HUES48 (cell line): ENCODE results near the gene ARPC4.

Experiments used
- H3K27ac ChIP-seq: one replicate; pipeline ENCODE4 v1.7.0; 2013; ENCODE audit warnings: low read depth, low read length, inconsistent platforms
- H3K27me3 ChIP-seq: 2 replicates; pipeline ENCODE4 v1.6.1; 2013; ENCODE audit warnings: mild to moderate bottlenecking, low read length; ENCODE audit not compliant: control insufficient read depth, insufficient read depth
- H3K36me3 ChIP-seq: 2 replicates; pipeline ENCODE4 v1.6.1; 2013; ENCODE audit warnings: low read length; ENCODE audit not compliant: control insufficient read depth, insufficient read depth
- H3K4me1 ChIP-seq: 2 replicates; pipeline ENCODE4 v1.6.1; 2013; ENCODE audit warnings: mild to moderate bottlenecking, low read length; ENCODE audit not compliant: control insufficient read depth, insufficient read depth
- H3K4me3 ChIP-seq: 2 replicates; pipeline ENCODE4 v1.5.1; 2013; ENCODE audit warnings: mild to moderate bottlenecking, low read depth, low read length
- H3K9ac ChIP-seq: 2 replicates; pipeline ENCODE4 v1.6.1; 2013; ENCODE audit warnings: mild to moderate bottlenecking, low read depth, low read length, moderate library complexity
- H3K9me3 ChIP-seq: 2 replicates; pipeline ENCODE4 v1.6.1; 2013; ENCODE audit warnings: low read length; ENCODE audit not compliant: control insufficient read depth, insufficient read depth

ARPC4 gene

DNA sequence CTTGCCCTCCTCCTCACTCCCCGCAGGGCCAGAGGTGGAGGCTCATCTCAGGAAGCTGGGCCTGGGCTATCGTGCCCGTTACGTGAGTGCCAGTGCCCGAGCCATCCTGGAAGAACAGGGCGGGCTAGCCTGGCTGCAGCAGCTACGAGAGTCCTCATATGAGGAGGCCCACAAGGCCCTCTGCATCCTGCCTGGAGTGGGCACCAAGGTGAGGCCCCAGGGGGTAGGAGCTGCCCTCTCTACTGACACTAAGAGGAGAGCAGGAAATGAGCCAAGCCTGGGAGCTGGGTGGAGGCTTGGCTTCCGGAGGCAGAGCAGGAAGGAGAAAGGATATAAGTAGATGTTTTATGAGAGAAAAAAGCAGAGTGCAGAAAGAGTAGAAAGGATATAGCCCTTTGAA lies 38.2 kb upstream of the ARPC4 start:
- Histone ChIP-seq H3K4me3 (no peak overlapping the region), H3K27ac (no peak overlapping the region), H3K27me3 (no peaks in the 10 kb centered on the region), H3K4me1 (peaks cover 4% of the 10 kb centered on the region; the same call in 1 of the 2 replicates), H3K36me3 (peaks cover 74% of the 10 kb centered on the region), H3K9me3 (no peaks in the 10 kb centered on the region), H3K9ac (no peak overlapping the region)

DNA sequence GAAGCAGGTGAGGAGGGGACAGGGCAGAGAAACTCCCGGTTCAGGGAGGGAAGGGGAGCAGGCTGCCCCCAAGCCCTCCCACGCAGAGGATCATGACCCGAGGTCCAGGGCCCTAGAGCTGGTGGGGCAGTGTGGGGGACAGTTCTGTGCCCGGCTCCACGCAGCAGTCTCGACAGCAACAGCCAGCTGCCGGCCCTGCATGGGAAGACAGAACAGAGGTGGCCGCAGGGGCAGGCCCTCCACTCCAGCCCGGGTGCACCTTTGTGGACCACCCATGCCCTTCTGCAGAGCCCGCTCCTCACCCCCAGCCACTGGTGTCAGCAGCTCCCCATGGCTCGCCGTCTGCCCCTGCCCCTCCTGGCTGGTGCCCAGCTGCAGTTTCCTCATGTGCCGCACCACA lies 35.5 kb upstream of the ARPC4 start:
- H3K9me3 ChIP-seq, result no peaks in the 10 kb centered on the region
- no peak overlapping the region for H3K4me3 ChIP-seq
- no peaks in the 10 kb centered on the region for H3K27me3 ChIP-seq
- peaks cover 57% of the 10 kb centered on the region for H3K36me3 ChIP-seq
- no peak overlapping the region for H3K27ac ChIP-seq
- no peaks in the 10 kb centered on the region for H3K4me1 ChIP-seq
- H3K9ac ChIP-seq, result no peak overlapping the region

DNA sequence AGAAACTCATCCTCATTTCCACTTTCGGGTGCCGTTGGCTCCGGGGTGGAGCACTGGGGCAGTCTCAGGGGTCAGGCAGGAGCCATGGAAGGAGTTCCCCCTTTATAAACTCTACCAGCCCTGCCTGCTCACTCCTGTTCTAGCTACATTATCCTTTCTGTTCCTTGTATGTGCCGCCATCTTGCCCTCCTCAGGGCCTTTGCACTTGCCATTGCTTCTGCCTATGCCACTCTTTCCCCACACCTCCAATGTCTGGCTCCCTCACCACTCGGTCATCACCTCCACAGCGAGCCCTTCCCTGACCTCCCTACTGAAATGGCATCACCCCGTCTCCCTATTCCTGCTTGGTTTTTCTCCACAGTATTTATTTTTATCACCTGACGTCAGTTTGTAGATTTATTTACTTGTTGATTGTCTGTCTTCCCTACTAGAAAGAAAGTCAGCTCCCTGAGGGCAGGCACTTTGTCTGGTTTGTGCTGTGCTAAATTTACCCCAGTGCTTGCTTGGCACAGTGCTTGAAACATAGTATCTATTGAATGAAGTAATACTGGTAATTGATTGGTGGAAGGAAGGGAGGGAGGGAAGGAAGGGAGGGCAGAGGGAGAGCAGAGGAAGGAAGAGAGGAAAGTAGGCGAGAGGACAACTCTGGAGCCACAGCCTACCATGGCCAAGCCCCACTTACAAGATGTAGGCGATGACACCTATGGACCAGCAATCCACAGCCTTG lies 31.9 kb upstream of the ARPC4 start:
- no peak overlapping the region for H3K4me3 ChIP-seq
- peaks cover 5% of the 10 kb centered on the region for H3K4me1 ChIP-seq
- no peak overlapping the region for H3K27ac ChIP-seq
- no peaks in the 10 kb centered on the region for H3K27me3 ChIP-seq
- no peaks in the 10 kb centered on the region for H3K9me3 ChIP-seq
- H3K36me3 ChIP-seq, result peaks cover 32% of the 10 kb centered on the region
- no peak overlapping the region for H3K9ac ChIP-seq

DNA sequence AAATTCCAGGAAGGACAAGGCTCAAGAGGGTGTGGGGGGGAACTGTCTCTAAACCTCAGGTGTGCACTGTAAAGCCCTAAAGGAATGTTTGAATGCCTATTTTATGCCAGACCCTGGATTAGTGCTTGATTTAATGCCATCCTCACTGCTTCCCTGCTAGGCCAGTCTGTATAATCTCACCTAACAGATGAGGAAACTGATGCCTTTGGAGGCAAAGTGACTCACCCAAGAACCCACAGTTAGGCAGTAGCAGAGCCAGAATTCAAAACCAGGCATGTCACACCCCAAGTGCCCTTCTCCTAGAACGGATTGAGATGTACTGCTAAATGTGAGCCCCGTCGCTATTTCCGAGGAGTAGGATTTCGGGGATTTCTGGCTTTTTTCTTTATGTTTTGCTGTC lies 31.0 kb upstream of the ARPC4 start:
- Histone ChIP-seq H3K27ac (no peak overlapping the region), H3K27me3 (0 out of 2 replicates have a peak, but pooled peaks cover under 1% of the 10 kb centered on the region), H3K36me3 (peaks cover 22% of the 10 kb centered on the region), H3K4me3 (no peak overlapping the region), H3K9ac (no peak overlapping the region), H3K9me3 (no peaks in the 10 kb centered on the region), H3K4me1 (peaks cover 9% of the 10 kb centered on the region)

DNA sequence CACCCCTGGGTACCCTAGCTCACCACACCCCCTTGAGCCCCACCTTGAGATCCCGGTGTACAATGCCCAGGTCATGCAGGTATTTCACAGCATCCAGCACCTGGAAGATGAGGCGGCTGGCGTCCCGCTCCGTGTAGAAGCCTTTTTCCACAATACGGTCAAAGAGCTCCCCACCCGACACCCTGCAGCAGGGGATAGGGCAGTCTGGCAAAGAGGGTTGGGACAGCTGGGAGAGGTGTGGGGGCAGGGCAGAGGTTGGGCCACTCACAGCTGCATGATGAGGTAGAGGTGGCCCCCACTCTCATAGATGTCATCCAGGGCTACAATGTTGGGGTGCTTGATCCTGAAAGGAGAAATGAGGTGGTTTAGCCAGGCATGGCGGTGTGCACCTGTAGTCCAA lies 30.0 kb upstream of the ARPC4 start:
- H3K4me1 ChIP-seq, result peaks cover 9% of the 10 kb centered on the region
- 0 out of 2 replicates have a peak, but pooled peaks cover 8% of the 10 kb centered on the region for H3K27me3 ChIP-seq
- H3K27ac ChIP-seq, result no peak overlapping the region
- H3K9me3 ChIP-seq, result no peaks in the 10 kb centered on the region
- H3K36me3 ChIP-seq, result peaks cover 12% of the 10 kb centered on the region
- no peak overlapping the region for H3K4me3 ChIP-seq
- no peak overlapping the region for H3K9ac ChIP-seq

DNA sequence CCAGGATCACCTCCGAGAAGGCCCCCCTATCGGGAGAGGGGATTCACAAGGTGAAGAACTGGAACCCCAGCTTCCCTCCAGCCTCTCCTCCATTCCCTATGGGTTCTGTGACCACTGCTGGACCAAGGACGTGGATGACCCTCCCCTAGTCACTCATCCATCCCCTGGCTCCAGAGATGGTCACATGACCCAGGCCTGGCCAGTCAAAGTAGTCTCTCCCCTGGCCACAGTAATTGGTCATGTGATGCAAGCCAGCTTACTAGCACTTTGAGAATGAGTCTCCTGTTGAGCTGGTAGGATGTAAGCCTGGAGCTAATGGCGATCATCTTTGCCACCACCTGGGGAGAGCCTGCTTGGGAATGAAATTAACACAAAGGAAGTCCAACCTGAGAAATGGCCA lies 27.0 kb upstream of the ARPC4 start:
- Histone ChIP-seq H3K36me3 (no peaks in the 10 kb centered on the region; the same call in 1 of the 2 replicates), H3K9me3 (no peaks in the 10 kb centered on the region), H3K9ac (no peak overlapping the region), H3K27ac (no peak overlapping the region), H3K4me3 (no peak overlapping the region), H3K27me3 (peaks cover 8% of the 10 kb centered on the region), H3K4me1 (peaks cover 9% of the 10 kb centered on the region)

DNA sequence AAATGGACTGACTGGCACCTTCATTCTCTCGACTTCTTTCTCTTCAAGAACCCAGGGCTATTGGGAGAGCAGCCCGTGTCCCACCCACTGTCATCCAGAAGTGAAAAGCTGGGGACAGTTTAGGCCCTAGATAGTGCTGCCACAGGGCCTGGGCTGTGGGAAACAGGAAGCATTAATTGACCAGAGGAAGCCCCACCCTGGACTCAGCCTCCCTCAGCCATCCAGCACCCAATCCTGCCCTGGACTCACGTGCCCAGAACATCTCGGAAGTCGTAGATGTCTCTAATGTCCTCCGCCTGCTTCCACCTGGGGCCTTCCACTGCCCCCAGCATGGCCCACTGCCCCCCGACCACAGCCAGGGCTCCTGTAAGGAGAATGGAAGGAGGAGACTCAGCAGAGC lies 25.5 kb upstream of the ARPC4 start:
- Histone ChIP-seq H3K9me3 (no peaks in the 10 kb centered on the region), H3K9ac (no peak overlapping the region), H3K4me3 (no peak overlapping the region), H3K27me3 (peaks cover 19% of the 10 kb centered on the region), H3K36me3 (no peaks in the 10 kb centered on the region), H3K27ac (no peak overlapping the region), H3K4me1 (peaks cover 9% of the 10 kb centered on the region)

DNA sequence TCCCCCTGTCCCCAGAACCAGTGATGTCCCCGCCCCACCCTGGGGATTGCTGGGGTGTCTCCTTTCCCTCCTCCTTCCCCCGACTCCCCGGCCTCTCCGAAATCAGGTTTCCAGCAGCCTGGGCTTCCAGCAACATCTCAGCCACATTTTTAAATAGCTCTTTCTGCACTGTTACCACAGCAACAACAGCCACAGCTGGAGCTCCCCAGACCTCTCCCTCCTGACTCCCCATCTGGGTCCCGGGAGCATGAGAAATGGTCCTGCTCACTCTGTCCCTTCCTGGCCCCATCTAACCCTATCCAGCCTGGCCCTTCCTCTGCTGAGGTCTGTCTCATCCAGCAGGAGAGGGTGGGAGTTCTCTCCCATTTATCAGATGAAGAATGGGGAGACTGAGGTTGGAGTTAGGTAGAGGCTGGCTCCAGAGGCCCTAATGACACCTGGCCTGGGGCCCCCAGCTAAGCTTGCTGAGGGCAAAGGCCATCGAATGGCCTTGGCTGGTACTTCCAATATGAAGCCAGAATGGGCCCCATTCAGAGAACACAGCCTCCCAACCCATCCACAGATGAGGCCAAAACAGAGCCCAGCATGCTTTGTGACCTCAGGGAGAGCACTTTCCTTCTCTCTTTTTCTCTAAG lies 24.6 kb upstream of the ARPC4 start:
- H3K4me3 ChIP-seq, result no peak overlapping the region
- H3K9ac ChIP-seq, result no peak overlapping the region
- no peak overlapping the region for H3K27ac ChIP-seq
- no peaks in the 10 kb centered on the region for H3K36me3 ChIP-seq
- H3K4me1 ChIP-seq, result peaks cover 9% of the 10 kb centered on the region
- no peaks in the 10 kb centered on the region for H3K9me3 ChIP-seq
- H3K27me3 ChIP-seq, result peaks cover 21% of the 10 kb centered on the region

DNA sequence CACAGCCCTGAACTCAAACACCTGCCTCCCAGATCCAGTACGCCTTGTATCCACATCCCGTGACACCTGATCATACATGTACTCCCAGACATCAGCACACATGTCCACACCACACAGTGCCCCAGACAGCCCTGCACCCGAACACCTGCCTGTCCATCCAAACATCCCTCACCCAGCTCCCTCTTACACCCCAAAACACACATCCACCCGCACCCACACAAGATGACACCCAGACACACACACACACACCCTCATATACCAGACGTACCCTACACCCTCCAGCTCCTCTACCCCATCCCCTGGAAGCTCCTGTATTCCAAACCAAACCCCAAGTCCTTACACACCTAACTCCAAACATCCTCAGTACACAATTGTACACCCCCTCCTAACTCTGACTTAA lies 23.9 kb upstream of the ARPC4 start:
- Histone ChIP-seq H3K36me3 (no peaks in the 10 kb centered on the region), H3K27me3 (peaks cover 21% of the 10 kb centered on the region), H3K9ac (no peak overlapping the region), H3K27ac (no peak overlapping the region), H3K4me3 (peak overlapping the region; percentile 58; the same call in 1 of the 2 replicates), H3K4me1 (peaks cover 9% of the 10 kb centered on the region), H3K9me3 (no peaks in the 10 kb centered on the region)

DNA sequence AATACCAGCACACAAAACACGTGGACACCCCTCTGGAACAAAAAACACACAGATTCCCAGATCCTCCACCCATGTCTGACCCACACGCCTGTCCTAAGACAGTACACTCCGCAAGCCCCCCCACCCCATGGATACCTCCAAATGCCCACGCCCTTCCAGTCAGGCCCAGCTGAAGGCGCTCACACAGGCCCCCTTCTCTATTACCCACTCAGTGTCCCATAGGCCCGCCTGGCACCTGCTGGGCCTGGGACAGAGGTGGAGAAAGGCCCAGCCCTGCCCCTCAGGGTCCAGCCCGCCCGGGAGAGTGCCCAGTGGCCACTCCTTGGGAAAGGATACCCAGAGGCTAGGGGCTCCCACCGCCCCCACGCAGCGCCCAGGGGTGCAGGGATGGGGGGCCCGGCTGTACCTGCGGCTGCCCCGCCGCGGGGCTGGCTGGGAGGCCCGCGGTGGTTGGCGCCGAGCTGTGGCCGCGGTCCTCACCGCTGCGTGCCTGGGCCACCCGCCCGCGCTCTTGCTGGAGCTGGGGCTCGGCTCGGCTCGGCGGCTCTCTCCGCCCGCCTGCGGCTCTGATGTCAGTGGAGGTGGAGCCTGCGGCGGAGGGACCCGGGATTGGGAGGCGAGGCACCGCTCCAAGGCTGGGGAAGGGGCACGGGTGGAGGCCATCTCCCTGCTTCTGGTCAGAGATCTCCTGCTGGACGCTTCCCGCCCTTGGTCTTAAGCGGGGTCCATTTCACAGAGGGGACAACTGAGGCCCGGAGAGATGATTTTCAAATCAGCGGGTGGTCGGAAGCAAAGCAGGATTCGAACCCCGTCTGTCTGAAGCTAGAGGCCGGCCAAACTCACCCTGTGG lies 23.2 kb upstream of the ARPC4 start, which contains the start of gene CAMK1:
CAMK1 (minus strand) TSS at position 522 of the 850 bp plus-strand sequence. CDS start 2,198 bp downstream, outside the sequence.
- no peaks in the 10 kb centered on the region for H3K36me3 ChIP-seq
- H3K27ac ChIP-seq, result peak within 1 kb of the TSS; percentile 11
- H3K9me3 ChIP-seq, result no peaks in the 10 kb centered on the region
- H3K9ac ChIP-seq, result no peak within 1 kb of the TSS; the same call in 1 of the 2 replicates
- peaks cover 21% of the 10 kb centered on the region for H3K27me3 ChIP-seq
- H3K4me1 ChIP-seq, result peaks cover 9% of the 10 kb centered on the region
- H3K4me3 ChIP-seq, result peak within 1 kb of the TSS; percentile 58
